NCI-H2227 treated with DMSO at 0.1 percent for 48 hours (cell line): ENCODE data around the gene COL23A1.
"Not testable (repeated sequence)": the region's sequence is repeated elsewhere in the genome, so short reads cannot be mapped to it uniquely, and the experiment has no call there.

ENCODE experiments used
- DNase-seq: peaks from one replicate; lab custom pipeline; 2025; lab: John Stamatoyannopoulos, UW

COL23A1 gene

GRCh38 chr5:178208540-178209227 lies 381.5 kb downstream of the COL23A1 start:
- no peak for DNase-seq

GRCh38 chr5:178207917-178208280 lies 382.3 kb downstream of the COL23A1 start:
- no peak for DNase-seq

DNA sequence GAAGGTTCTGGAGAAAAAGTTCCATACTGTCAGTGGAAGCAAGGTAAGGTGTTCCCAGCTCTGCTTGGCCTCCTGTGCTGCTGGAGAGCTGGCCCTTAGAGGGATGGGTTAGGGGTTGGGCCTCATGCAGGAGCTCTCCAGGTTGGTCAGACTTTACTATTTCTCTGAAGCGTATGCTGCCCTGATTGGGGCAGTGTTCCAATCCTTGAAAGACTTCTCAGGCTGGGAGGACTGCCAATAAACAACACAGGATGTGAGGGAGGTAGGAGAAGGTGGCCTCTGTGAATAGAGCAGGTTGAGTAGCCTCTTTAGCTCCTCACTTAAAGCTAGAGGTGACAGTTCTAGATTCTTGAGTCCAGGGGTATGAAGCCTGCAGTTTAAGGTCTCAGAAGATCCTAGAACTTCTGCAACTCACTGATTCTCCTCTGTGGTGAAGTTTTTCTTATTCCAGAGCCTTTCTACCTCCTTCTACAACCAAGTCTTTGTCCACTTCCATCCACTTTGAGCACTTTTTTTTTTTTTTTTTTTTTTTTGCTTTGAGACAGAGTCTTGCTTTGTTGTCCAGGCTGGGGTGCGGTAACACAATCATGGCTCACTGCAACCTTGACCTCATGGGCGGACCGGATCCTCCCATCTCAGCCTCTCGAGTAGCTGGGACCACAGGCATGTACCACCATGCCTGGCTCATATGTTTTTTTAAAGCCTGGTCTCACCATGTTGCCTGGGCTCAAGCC lies 382.8 kb downstream of the COL23A1 start:
- DNase-seq, result no peak

DNA sequence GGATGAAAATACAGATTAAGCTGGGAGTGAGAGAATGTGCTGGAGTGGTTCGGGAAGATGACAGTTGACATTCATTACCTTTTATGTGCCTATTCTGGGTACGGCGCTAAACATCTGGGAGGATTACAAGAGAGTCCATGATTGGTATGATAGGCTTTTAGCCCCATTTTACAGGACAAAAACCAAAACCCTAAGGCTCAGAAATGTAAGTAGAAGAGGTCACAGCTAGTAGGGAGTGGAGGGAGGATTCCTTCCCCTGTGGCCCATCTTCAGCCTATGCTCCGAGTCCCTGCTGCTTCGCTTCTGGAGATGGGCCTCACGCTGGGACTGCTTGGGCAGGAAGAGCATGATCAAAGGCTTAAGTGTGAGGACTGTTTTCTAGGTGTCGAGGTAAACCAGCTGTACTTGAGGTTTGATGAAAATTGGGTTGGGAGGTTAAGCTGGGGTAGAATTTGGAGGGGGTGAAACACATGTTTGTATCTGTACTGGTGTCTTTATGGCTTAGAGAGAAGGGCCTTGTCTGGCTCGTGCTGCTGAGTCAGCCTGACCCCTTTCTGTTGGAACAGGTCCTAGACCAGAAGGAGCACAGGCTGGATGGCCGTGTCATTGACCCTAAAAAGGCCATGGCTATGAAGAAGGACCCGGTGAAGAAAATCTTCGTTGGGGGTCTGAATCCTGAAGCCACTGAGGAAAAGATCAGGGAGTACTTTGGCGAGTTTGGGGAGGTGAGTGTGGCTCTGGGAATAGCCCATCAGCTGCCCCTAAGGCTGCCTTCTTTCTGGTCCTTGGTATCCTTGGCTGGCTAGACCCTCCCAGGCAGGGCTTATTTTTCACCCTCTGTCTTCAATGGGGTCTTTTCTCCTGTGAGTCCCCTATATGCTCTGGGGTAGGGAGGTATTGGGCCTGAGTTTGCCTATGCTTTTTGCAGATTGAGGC lies 383.8 kb downstream of the COL23A1 start:
- DNase-seq, result no peak

- DNase-seq, result no peak
Measured at GRCh38 chr5:178205749-178206047, 384.5 kb downstream of the COL23A1 start.

GRCh38 chr5:178204935-178205748 lies 385.1 kb downstream of the COL23A1 start:
- peak; percentile 1 for DNase-seq

DNA sequence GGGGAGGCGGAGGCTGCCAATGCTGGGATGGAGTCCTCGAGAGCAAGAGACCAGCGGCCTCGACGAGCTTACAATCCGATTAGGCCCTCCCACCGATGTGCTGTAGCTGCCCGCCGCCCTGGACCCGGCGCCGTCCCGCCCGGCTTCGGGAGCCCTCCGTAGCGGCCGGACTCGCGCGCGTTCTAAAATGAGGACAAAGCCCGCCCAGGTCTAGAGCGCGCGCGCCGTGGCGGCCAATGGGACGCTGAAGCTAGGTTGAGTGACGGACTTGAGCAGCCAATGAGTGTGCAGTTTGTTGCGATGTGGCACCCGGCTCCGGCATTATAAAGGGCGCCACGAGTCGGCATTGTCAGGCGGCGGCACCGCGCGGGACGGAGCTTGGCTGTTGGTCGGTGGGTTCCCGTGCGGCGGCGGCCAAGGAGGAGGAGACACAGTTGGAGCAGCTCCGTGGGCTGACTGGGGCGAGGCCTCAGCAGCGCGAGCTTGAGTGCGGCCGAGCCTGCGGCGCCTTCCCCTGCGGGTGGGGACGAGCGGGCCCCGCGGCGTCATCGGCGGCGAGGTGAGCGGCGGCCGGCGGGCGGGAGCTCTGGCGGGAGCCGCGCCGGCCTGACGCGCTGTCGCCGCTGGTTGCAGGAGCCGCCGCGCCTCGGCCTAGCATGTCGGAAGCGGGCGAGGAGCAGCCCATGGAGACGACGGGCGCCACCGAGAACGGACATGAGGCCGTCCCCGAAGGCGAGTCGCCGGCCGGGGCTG lies 385.8 kb downstream of the COL23A1 start, which contains the start of gene HNRNPAB:
Gene HNRNPAB (plus strand): TSS at position 352 of the 753 bp plus-strand sequence. CDS start 305 bp downstream, at position 657.
- DNase-seq, result peak; percentile 93

- DNase-seq, result no peak
Measured at GRCh38 chr5:178203670-178204181, 386.5 kb downstream of the COL23A1 start.

DNA sequence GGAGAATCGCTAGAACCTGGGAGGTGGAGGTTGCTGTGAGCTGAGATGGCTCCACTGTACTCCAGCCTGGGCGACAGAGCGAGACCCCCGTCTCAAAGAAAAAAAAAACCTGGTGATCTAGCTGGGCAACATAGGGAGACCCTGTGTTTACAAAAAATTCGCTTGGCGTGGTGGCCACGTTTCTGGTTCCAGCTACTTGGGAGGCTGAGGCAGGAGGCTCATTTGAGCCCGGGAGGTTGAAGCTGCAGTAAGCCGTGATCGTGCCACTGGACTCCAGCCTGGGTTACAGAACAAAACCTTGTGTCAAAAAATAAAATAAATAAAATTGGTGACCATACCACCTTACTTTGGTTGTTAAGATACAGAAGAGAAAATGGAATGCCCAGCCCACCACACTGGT lies 387.7 kb downstream of the COL23A1 start:
- no peak for DNase-seq

DNA sequence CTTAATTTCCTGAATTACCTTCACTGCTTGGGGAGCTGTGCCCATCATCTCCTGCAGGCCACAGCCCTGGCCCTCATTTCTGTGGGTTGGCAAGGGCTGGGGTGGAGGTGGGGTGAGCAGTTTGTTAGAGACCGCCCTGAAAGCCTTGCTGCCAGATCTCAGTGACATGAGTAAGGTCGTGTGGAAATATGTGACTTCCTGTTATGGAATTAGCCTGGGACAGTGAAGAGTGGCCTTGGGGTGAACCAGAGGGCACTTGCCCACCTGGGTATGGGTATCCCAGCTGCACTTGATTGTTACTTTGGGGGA lies 388.3 kb downstream of the COL23A1 start:
- DNase-seq, result no peak

GRCh38 chr5:178201221-178201926 lies 388.8 kb downstream of the COL23A1 start:
- DNase-seq, result no peak

GRCh38 chr5:178199581-178200434 lies 390.4 kb downstream of the COL23A1 start:
- no peak for DNase-seq

GRCh38 chr5:178198706-178199105 lies 391.5 kb downstream of the COL23A1 start:
- no peak for DNase-seq

DNA sequence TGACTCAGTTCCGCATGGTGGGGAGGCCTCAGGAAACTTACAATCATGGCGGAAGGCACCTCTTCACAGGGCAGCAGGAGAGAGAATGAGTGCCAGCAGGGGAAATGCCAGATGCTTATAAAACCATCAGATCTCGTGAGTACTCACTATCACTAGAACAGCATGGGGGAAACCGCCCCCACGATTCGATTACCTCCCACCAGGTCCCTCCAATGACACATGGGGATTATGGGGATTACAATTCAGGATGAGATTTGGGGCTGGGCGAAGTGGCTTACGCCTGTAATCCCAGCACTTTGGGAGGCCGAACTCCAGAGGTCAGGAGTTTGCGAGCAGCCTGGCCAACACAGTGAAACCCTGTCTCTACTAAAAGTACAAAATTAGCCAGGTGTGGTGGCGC lies 392.0 kb downstream of the COL23A1 start:
- not testable (repeated sequence) for DNase-seq

DNA sequence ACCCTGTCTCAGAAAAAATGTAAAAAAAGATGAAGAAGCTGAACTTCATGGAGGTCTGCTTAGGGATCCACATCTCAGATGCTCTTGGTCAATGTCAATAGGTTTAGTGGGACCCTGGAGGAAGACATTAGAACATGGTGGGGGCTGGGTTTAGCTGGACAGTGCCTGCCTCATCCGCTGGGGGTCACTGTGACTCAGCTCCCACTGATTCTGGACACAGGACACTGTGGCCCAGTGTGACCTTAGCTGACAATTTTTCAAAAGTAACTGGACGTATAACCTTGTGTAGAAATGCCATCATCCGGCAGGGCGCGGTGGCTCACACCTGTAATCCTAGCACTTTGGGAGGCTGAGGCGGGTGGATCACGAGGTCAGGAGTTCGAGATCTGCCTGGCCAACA lies 393.2 kb downstream of the COL23A1 start:
- no peak for DNase-seq

DNA sequence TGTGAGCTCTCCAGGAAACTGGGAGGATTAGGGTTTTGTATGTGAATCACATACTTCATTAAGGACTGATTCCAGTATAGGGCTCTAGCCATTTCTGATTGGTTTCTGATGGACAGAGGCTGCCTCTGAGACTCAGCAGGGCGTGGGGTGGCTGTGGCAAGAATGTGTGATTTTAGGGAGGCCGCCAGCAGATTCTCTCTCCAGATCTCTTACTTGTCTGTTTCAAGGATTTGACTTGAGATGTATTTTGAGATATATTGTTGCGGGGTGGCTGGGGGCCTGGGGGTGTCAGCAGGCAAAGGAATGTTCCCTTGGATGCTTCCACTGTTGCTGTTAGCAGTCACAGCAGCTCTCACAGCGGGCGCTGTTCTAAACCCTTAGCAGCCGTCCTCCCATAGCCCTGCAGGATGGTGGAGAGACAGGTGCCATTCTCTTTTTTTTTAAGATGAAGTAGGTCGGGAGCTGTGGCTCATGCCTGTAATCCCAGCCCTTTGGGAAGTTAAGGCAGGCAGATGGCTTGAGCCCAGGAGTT lies 393.8 kb downstream of the COL23A1 start:
- DNase-seq, result no peak

GRCh38 chr5:178194026-178194425 lies 396.2 kb downstream of the COL23A1 start:
- DNase-seq, result no peak

DNA sequence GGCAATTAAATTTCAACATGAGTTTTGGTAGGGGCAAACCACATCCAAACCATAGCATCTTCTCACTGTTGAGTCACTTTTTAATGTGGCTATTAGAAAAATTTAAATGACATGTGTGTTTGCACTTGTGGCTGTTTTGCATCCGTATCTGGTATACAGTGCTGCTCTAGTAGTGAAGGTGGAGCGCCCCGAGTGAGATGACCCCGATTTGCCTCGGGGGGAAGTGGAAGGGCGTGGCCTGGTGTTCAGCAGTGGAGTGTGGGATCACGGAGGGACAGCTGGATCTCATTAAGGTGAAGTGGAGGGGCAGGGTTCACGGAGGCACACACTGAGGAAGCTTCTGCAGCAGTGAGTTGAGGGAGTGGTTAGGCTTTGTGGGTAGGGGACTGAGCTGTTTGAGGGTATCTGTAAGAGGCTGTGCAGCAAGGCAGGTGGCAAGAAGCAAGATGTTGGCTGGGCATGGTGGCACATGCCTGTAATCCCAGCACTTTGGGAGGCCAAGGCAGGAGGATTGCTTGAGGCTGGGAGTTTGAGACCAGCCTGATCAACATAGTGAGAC lies 396.9 kb downstream of the COL23A1 start:
- no peak for DNase-seq

DNA sequence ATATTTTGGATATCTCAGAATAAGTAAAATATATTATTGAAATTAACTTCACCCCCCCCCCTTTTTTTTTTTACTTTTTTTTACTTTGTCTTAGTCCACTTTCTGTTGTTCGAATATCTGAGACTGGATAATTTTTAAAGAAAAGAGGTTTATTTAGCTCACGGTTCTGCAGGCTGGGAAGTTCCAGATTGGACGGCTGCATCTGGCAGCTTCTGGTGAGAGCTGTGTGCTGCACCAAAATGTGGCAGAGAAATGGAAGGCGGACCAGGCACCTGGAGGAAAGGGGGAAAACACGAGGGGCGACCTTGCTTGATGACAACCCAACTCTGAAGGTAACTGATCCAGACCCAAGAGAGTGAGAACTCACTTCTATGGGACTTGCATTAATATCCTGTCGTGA lies 397.4 kb downstream of the COL23A1 start:
- no peak for DNase-seq
